HepG2 (cell line): ENCODE results near the gene AMZ1. TPM values are rescaled to one million over a fixed set of nuclear protein-coding genes. Genes with fewer than 3 reads are reported as not detected.

Experiments used
- ATAC-seq: fragments of 200-7000 bp; cut with Tn5 transposase; 3 replicates; pipeline ENCODE4 v1.9.1; 2020; ENCODE audit warnings: mild to moderate bottlenecking, moderate library complexity
- BruUV-seq: library from RNA; stranded (reverse); fragments of 400-500 nt; replicated peaks from 2 replicates; lab custom pipeline; 2021; lab: Mats Ljungman, UMichigan
- CTCF ChIA-PET: fragments of 300-600 bp; formaldehyde crosslinking; extraction: SDS; loops from one replicate; lab custom pipeline; 2021; ENCODE audit warnings: low total read pairs, inconsistent platforms, low intra/inter-chr PET ratio; lab: Yijun Ruan, JAX
- POLR2A ChIA-PET: fragments of 350-600 bp; sonication (Branson Sonifier 250); formaldehyde crosslinking; loops from one replicate; lab custom pipeline; 2020; ENCODE audit warnings: antibody characterized with exemption, inconsistent platforms; lab: Yijun Ruan, JAX
- DNase-seq: peaks from one replicate; pipeline ENCODE4 v3.0.0-alpha.2; 2015; ENCODE audit warnings: low spot score
- FAIRE-seq: peaks from 3 replicates; lab custom pipeline; 2011; peaks lifted over from hg19 to GRCh38; lab: Jason Lieb, UNC
- H2AFZ ChIP-seq: one replicate; pipeline ENCODE4 v1.6.1; 2011; ENCODE audit warnings: low read length, inconsistent platforms
- H3K27ac ChIP-seq: fragments of 300-600 bp; 3 replicates; pipeline ENCODE4 v1.8.0; 2011; ENCODE audit warnings: mixed run types, mild to moderate bottlenecking, mixed read lengths, low read length, inconsistent platforms; ENCODE audit not compliant: insufficient read depth; ENCODE audit errors: extremely low read length
- H3K27me3 ChIP-seq, 2 experiments: fragments of 200-600 bp in 1 of 2; 2 replicates in 1 of 2; 3 replicates in 1 of 2; pipeline versions ENCODE4 v1.6.0 to v1.8.0; 2011; ENCODE audit warnings: low read length in 2 of 2, mild to moderate bottlenecking in 2 of 2, moderate library complexity in 2 of 2, inconsistent platforms in 1 of 2; ENCODE audit not compliant: insufficient read depth in 2 of 2, control insufficient read depth in 1 of 2
- H3K36me3 ChIP-seq, 2 experiments: fragments of 200-600 bp in 1 of 2; replicated peaks in 1 of 2; 2 replicates in 1 of 2; 3 replicates in 1 of 2; pipeline versions ENCODE4 v1.5.1 to v1.8.0; 2011; ENCODE audit warnings: low read length in 2 of 2, inconsistent platforms in 1 of 2; ENCODE audit not compliant: insufficient read depth in 2 of 2, control insufficient read depth in 1 of 2
- H3K4me1 ChIP-seq: 2 replicates; pipeline ENCODE4 v1.5.1; 2012; ENCODE audit warnings: low read length, inconsistent platforms; ENCODE audit not compliant: insufficient read depth
- H3K4me2 ChIP-seq: 2 replicates; pipeline ENCODE4 v1.6.0; 2011; ENCODE audit warnings: low read depth, low read length, inconsistent platforms
- H3K4me3 ChIP-seq, 3 experiments: fragments of 200-600 bp in 1 of 3; sonication (generic), shearing (Covaris generic) in 1 of 3; replicated peaks in 1 of 3; 2 replicates each; pipeline ENCODE4 v1.5.1; 2011 to 2016; ENCODE audit warnings: low read length in 3 of 3, inconsistent platforms in 2 of 3, low read depth in 2 of 3, mild to moderate bottlenecking in 2 of 3, control low read depth in 1 of 3, mixed read lengths in 1 of 3; ENCODE audit not compliant: insufficient read depth in 1 of 3
- H3K79me2 ChIP-seq: one replicate; pipeline ENCODE4 v1.6.1; 2011; ENCODE audit warnings: low read length, inconsistent platforms; ENCODE audit not compliant: insufficient read depth
- H3K9ac ChIP-seq: 2 replicates; pipeline ENCODE4 v1.6.0; 2011; ENCODE audit warnings: mild to moderate bottlenecking, low read depth, low read length, inconsistent platforms; ENCODE audit not compliant: insufficient read depth
- H3K9me3 ChIP-seq: 2 replicates; pipeline ENCODE4 v1.5.1; 2012; ENCODE audit warnings: mild to moderate bottlenecking, low read length
- H4K20me1 ChIP-seq: 2 replicates; pipeline ENCODE4 v1.6.0; 2011; ENCODE audit warnings: inconsistent platforms, mild to moderate bottlenecking, low read length, moderate library complexity; ENCODE audit not compliant: insufficient read depth
- CEBPB ChIP-seq: IDR thresholded peaks from 2 replicates; pipeline ENCODE4 v1.6.1; 2011; ENCODE audit warnings: low read depth, low read length, improper control_type of control experiment, borderline replicate concordance
- MTF2 ChIP-seq: sonication (generic); formaldehyde crosslinking; IDR thresholded peaks from 2 replicates; pipeline ENCODE4 v1.5.0; 2020; ENCODE audit warnings: missing genetic modification reagents, borderline replicate concordance
- SAP130 ChIP-seq: IDR thresholded peaks from 2 replicates; pipeline ENCODE4 v1.6.1; 2016; ENCODE audit warnings: low read depth
- SMAD3 ChIP-seq: sonication (generic); formaldehyde crosslinking; IDR thresholded peaks from 2 replicates; pipeline ENCODE4 v1.4.0; 2020; ENCODE audit warnings: missing genetic modification reagents
- ZNF121 ChIP-seq: sonication (generic); formaldehyde crosslinking; IDR thresholded peaks from 2 replicates; pipeline ENCODE4 v1.5.0; 2020; ENCODE audit warnings: mild to moderate bottlenecking, missing genetic modification reagents
- ZNF687 ChIP-seq: sonication (generic); formaldehyde crosslinking; IDR thresholded peaks from 2 replicates; pipeline ENCODE4 v1.5.1; 2020; ENCODE audit warnings: mild to moderate bottlenecking, missing genetic modification reagents, moderate library complexity
- ZNF7 ChIP-seq: IDR thresholded peaks from 2 replicates; pipeline ENCODE4 v1.6.1; 2016; ENCODE audit warnings: missing biosample characterization, missing genetic modification reagents
- ZNF781 ChIP-seq: sonication (generic); formaldehyde crosslinking; IDR thresholded peaks from 2 replicates; pipeline ENCODE4 v1.5.1; 2020; ENCODE audit warnings: borderline replicate concordance, mild to moderate bottlenecking, missing genetic modification reagents; ENCODE audit errors: not compliant biosample characterization
- WGBS: methylation state at CpG from one replicate; pipeline ENCODE4 v1.1.6; 2017; ENCODE audit warnings: low lambda C conversion rate; 5-methylcytosine and 5-hydroxymethylcytosine counted together
- in situ Hi-C: cut with HindIII; loops from 2 replicates; pipeline ENCODE4 v1.10.0; 2017; ENCODE audit warnings: low pct_unique_long_range_greater_than_20kb; ENCODE audit not compliant: extremely low pct_ligation_motif_present
- intact Hi-C: fragments of 100-400 bp; cut with micrococcal nuclease; formaldehyde crosslinking; loops from one replicate; pipeline ENCODE4 v1.10.0; 2022; ENCODE audit not compliant: unreplicated experiment
- polyA plus RNA-seq, 8 experiments: library from polyadenylated mRNA; depleted of rRNA in 3 of 8; stranded (reverse) in 7 of 8; unstranded in 1 of 8; fragments of >200 nt; fragmentation: Illumina TruSeq in 4 of 8; extraction: Trizol in 4 of 8; gene quantifications; 2 replicates each; pipeline versions ENCODE4 v1.2.1 to v1.2.3, GENCODE V29; 2011 to 2016; ENCODE audit warnings: low read depth in 4 of 8, missing spikeins in 1 of 8, mixed read lengths in 1 of 8; ENCODE audit not compliant: insufficient read depth in 1 of 8
- total RNA-seq, 5 experiments: library from RNA; depleted of rRNA; stranded (reverse); fragments of >200 nt; fragmentation: Illumina TruSeq; extraction: Trizol; gene quantifications; 2 replicates each; pipeline ENCODE4 v1.2.3, GENCODE V29; 2016; ENCODE audit warnings: low read depth in 1 of 5
- TF ChIP-seq, protein P1 (sequence below): sonication (generic); formaldehyde crosslinking; IDR thresholded peaks from 2 replicates; pipeline ENCODE4 v1.4.0; 2020; ENCODE audit warnings: missing genetic modification reagents
- TF ChIP-seq, protein P2 (sequence below): sonication (generic); formaldehyde crosslinking; IDR thresholded peaks from 2 replicates; pipeline ENCODE4 v1.5.0; 2020; ENCODE audit warnings: missing genetic modification reagents, mild to moderate bottlenecking, borderline replicate concordance
- TF ChIP-seq, protein P3 (sequence below): sonication (generic); formaldehyde crosslinking; IDR thresholded peaks from 2 replicates; pipeline ENCODE4 v1.5.0; 2020; ENCODE audit warnings: mild to moderate bottlenecking, missing genetic modification reagents

The AMZ1 gene
- total and polyA plus RNA-seq, 2 of the 13 experiments (the other 11 are each of a cell fraction or from before 2014, with no cell fraction given): 0.03 TPM; not detected in 1

- TF ChIP-seq ZNF687 (CRISPR knock-in tag) (peak; percentile 41; the same call in 1 of the 2 replicates), SAP130 (CRISPR knock-in tag) (0 out of 2 replicates have a peak, but pooled peaks have one; percentile 22), SMAD3 (0 out of 2 replicates have a peak, but pooled peaks have one; percentile 4), ZNF781 (CRISPR knock-in tag) (peak; percentile 7)
- TF ChIP-seq, protein P1, sequence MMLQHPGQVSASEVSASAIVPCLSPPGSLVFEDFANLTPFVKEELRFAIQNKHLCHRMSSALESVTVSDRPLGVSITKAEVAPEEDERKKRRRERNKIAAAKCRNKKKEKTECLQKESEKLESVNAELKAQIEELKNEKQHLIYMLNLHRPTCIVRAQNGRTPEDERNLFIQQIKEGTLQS (CRISPR knock-in tag): 0 out of 2 replicates have a peak, but pooled peaks have one; percentile 2
These were observed 6.1 kb downstream of the AMZ1 start (continued) for GRCh38 chr7:2694122-2694436.

DNA sequence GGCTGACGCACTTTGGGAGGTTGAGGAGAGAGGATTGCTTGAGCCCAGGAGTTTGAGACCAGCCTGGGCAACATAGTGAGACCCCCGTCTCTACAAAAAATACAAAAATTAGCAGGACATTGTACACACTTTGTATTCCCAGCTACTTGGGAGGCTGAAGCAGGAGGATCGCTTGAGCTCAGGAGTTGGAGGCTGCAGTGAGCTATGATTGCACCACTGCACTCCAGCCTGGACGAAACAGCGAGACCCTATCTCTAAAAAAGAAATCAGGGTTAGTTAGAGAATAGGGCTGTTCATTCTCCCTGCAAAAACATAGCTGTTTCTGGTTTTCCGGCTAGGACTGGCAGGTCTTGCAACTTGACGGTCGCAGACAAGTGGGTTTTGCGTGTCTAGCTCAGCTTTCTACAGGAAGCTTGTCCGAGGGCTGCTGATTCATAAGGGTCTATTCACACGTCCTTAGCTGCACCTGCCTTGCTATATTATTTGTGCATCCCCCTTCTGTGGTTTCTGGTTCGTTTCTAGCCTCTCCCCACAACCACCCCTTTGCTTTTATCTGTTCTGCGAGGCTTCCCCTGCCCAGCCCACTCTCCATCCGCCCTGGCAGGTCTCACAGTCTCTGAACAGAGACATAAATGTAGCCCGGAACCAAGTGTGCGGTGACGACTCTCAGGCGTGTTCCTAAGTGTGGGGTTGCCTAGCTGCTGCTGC, 10.7 kb downstream of the AMZ1 start:
- intact Hi-C loops: no loop called here
- CTCF ChIA-PET: no interaction called here
- no TSS peak for BruUV-seq
- no peak overlapping the region for H3K9ac ChIP-seq
- DNase-seq: no peak
- POLR2A ChIA-PET: no interaction called here
- TF ChIP-seq ZNF7 (CRISPR knock-in tag) (no peak), ZNF121 (CRISPR knock-in tag) (0 out of 2 replicates have a peak, but pooled peaks have one; percentile 15), MTF2 (CRISPR knock-in tag) (no peak), CEBPB (no peak)
- TF ChIP-seq, protein P2, sequence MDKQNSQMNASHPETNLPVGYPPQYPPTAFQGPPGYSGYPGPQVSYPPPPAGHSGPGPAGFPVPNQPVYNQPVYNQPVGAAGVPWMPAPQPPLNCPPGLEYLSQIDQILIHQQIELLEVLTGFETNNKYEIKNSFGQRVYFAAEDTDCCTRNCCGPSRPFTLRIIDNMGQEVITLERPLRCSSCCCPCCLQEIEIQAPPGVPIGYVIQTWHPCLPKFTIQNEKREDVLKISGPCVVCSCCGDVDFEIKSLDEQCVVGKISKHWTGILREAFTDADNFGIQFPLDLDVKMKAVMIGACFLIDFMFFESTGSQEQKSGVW (CRISPR knock-in tag): no peak
- TF ChIP-seq, protein P3, sequence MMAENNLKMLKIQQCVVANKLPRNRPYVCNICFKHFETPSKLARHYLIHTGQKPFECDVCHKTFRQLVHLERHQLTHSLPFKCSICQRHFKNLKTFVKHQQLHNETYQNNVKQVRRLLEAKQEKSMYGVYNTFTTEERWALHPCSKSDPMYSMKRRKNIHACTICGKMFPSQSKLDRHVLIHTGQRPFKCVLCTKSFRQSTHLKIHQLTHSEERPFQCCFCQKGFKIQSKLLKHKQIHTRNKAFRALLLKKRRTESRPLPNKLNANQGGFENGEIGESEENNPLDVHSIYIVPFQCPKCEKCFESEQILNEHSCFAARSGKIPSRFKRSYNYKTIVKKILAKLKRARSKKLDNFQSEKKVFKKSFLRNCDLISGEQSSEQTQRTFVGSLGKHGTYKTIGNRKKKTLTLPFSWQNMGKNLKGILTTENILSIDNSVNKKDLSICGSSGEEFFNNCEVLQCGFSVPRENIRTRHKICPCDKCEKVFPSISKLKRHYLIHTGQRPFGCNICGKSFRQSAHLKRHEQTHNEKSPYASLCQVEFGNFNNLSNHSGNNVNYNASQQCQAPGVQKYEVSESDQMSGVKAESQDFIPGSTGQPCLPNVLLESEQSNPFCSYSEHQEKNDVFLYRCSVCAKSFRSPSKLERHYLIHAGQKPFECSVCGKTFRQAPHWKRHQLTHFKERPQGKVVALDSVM: peak; percentile 55; the same call in 1 of the 2 replicates
- TF ChIP-seq, all 625 proteins: peak for 2
- in situ Hi-C loops: no loop called here
- no peak overlapping the region for H3K4me3 ChIP-seq
- H2AFZ ChIP-seq: no peak overlapping the region
- H3K9me3 ChIP-seq: no peaks in the 10 kb centered on the region
- H3K36me3 ChIP-seq: no peaks in the 10 kb centered on the region
- no peaks in the 10 kb centered on the region for H4K20me1 ChIP-seq
- H3K4me2 ChIP-seq: no peak overlapping the region
- H3K27me3 ChIP-seq: peaks cover 21 to 54% of the 10 kb centered on the region in 2 experiments; a peak in 3 of 5 replicates
- 25% methylated on average over 17 of the region's 18 CpGs for WGBS
- H3K4me1 ChIP-seq: peaks cover 6% of the 10 kb centered on the region; the same call in 1 of the 2 replicates
- ATAC-seq: no peak
- no peaks in the 10 kb centered on the region for H3K79me2 ChIP-seq
- FAIRE-seq: no peak
- no peak overlapping the region for H3K27ac ChIP-seq
